Measurements from ENCODE around the gene TM9SF1. TPM values are rescaled to one million over a fixed set of nuclear protein-coding genes. Genes with fewer than 3 reads are reported as not detected.
A peak's percentile ranks its signal among the peaks of the same experiment; 100 is the strongest.

TM9SF1 gene
- total and polyA plus RNA-seq, 2 donors (not counting 1 experiment from before 2014, with no cell fraction given): 7.6 to 24.5 TPM

DNA sequence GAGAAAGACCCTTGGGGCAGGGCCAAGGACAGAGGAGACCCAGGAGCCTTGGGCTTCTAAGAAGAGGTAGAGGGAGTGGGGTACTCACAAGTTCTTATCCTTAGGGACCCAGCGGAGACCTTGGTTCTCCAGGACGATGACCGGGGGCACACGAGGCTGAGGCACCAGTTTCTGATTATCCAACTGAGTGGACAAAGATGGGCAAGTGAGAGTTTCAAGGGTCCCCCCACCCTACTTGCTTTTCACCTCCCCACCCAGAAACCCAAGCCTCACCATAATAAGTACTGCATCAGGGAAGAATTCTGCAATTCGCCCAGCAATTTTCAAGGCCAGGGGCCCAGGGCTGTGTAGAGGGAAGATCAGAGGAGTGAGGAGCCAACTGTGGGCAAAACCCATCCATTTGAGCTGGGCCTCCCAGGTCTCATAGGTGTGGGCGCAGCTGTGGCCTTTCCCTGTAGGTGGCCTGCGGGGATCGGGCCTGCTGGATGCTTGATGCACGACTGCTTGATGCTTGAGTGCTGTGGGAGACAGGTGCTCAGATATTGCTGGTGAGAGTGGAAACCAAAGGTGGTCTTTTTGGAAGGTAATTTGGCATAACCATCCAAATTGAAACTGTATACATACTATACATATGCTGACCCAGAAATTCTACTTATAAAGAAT is 55.8 kb downstream of the TM9SF1 start:
- ATAC-seq (ENCODE audit: low read depth) (no peak), DNase-seq (no peak)
- Mint-ChIP-seq H3K9me3 (ENCODE audit: insufficient read depth) (no peaks in the 10 kb centered on the region), H3K27me3 (no peaks in the 10 kb centered on the region), H3K27ac (no peak overlapping the region), H3K4me3 (peak overlapping the region; percentile 11), H3K4me1 (peaks cover 60% of the 10 kb centered on the region)
- Histone ChIP-seq H3K9me3 (ENCODE audit: control extremely low read depth in 1 of 3, control insufficient read depth in 2 of 3, insufficient read depth in 1 of 3, low read length in 2 of 3) (no peaks in the 10 kb centered on the region), H3K4me1 (ENCODE audit: control insufficient read depth in 2 of 2, insufficient read depth in 2 of 2, low read length in 2 of 2) (peaks cover 27 to 41% of the 10 kb centered on the region in 2 donors), H4K20me1 (ENCODE audit: control insufficient read depth, insufficient read depth, low read length, poor library complexity, severe bottlenecking) (peaks cover 16% of the 10 kb centered on the region), H3K9ac (ENCODE audit: low read length) (no peak overlapping the region), H3K27ac (ENCODE audit: low read length in 2 of 2) (peak overlapping the region in 1 of 2 donors; percentile 35), H3K36me3 (replicated peaks in 1 of 2; ENCODE audit: control extremely low read depth in 1 of 2, control insufficient read depth in 1 of 2, extremely low read depth in 1 of 2, insufficient read depth in 2 of 2, low read length in 1 of 2) (peaks cover 0 to 42% of the 10 kb centered on the region in 2 experiments), H2AFZ (ENCODE audit: insufficient read depth, low read depth, low read length, poor library complexity, severe bottlenecking) (no peak overlapping the region), H3K4me2 (replicated peaks; ENCODE audit: low read depth, low read length, poor library complexity, severe bottlenecking) (peak overlapping the region; percentile 14), H3K79me2 (ENCODE audit: control insufficient read depth, insufficient read depth, low read length) (peaks cover 70% of the 10 kb centered on the region), H3K4me3 (ENCODE audit: control extremely low read depth in 1 of 5, extremely low read depth in 1 of 5, insufficient read depth in 1 of 5, low read depth in 2 of 5, low read length in 4 of 5) (no peak overlapping the region), H3K27me3 (replicated peaks in 1 of 4; ENCODE audit: control extremely low read depth in 1 of 4, control insufficient read depth in 3 of 4, insufficient read depth in 4 of 4, low read length in 3 of 4) (no peaks in the 10 kb centered on the region)
- POLR2A ChIA-PET: interaction anchor here (0.6 to 1.0 kb wide), 3 partner anchors 7 to 25 kb away, joined by 3 to 4 read pairs (median 3); partner anchors contain the start of genes DCAF11, IRF9, NRL and PSME2
- CTCF ChIA-PET: interaction anchor here (2.2 to 4.6 kb wide), 2 partner anchors 22 to 31 kb away, joined by 9 to 43 read pairs; partner anchors contain the start of gene IRF9
- TF ChIP-seq, protein P1, sequence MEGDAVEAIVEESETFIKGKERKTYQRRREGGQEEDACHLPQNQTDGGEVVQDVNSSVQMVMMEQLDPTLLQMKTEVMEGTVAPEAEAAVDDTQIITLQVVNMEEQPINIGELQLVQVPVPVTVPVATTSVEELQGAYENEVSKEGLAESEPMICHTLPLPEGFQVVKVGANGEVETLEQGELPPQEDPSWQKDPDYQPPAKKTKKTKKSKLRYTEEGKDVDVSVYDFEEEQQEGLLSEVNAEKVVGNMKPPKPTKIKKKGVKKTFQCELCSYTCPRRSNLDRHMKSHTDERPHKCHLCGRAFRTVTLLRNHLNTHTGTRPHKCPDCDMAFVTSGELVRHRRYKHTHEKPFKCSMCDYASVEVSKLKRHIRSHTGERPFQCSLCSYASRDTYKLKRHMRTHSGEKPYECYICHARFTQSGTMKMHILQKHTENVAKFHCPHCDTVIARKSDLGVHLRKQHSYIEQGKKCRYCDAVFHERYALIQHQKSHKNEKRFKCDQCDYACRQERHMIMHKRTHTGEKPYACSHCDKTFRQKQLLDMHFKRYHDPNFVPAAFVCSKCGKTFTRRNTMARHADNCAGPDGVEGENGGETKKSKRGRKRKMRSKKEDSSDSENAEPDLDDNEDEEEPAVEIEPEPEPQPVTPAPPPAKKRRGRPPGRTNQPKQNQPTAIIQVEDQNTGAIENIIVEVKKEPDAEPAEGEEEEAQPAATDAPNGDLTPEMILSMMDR (IDR thresholded peaks at IDR 0.05): no peak
- no peak for TF ChIP-seq EZH2 (IDR thresholded peaks at IDR 0.05; ENCODE audit: borderline replicate concordance, insufficient read depth, low read depth, low read length, poor library complexity, severe bottlenecking)
- 96% methylated on average over 4 of the region's 9 CpGs for WGBS (ENCODE audit: insufficient coverage)
- intact Hi-C loops (cut with micrococcal nuclease): no loop called here

Small RNAs within 50 kb of the gene (small RNA-seq; reads per million reads assigned to genes)
- gene AL136295.4 (ENCODE audit: insufficient read length, low read depth, low replicate concordance): not detected
- gene CHMP4A (ENCODE audit: insufficient read length, low read depth, low replicate concordance): not detected
- gene IPO4 (ENCODE audit: insufficient read length, low read depth, low replicate concordance): not detected
- not detected for gene IRF9 (ENCODE audit: insufficient read length, low read depth, low replicate concordance)
- gene MDP1 (ENCODE audit: insufficient read length, low read depth, low replicate concordance): not detected
- gene RNA5SP383 (ENCODE audit: insufficient read length, low read depth, low replicate concordance): not detected

Other genes with a start within 250 kb of the TM9SF1 start
Only the 30 nearest of the 35 such genes appear.
- 1.0 and 1.4 TPM in 2 replicates for gene CARMIL3, start 143.4 kb downstream of the TM9SF1 start, total RNA-seq
- 2.8 and 7.2 TPM in 2 replicates for gene CARMIL3, start 143.4 kb downstream of the TM9SF1 start, polyA plus RNA-seq
- gene CPNE6, start 123.9 kb downstream of the TM9SF1 start, total RNA-seq: not detected in 2 replicates
- 0.10 TPM in 1 of 2 replicates, not detected in the other for gene CPNE6, start 123.9 kb downstream of the TM9SF1 start, polyA plus RNA-seq
- gene PCK2, start 101.1 kb downstream of the TM9SF1 start, total RNA-seq: 34.1 and 40.4 TPM in 2 replicates
- 43.6 and 58.4 TPM in 2 replicates for gene PCK2, start 101.1 kb downstream of the TM9SF1 start, polyA plus RNA-seq
- gene DCAF11, start 80.7 kb downstream of the TM9SF1 start, total RNA-seq: 84.8 and 96.3 TPM in 2 replicates
- gene DCAF11, start 80.7 kb downstream of the TM9SF1 start, polyA plus RNA-seq: 64.5 and 66.7 TPM in 2 replicates
- 8.1 and 8.8 TPM in 2 replicates for gene NRL, start 80.5 kb downstream of the TM9SF1 start, total RNA-seq
- gene NRL, start 80.5 kb downstream of the TM9SF1 start, polyA plus RNA-seq: 4.8 and 7.0 TPM in 2 replicates
- 2.6 and 3.6 TPM in 2 replicates for gene FITM1, start 64.8 kb downstream of the TM9SF1 start, total RNA-seq
- gene FITM1, start 64.8 kb downstream of the TM9SF1 start, polyA plus RNA-seq: 3.3 and 4.6 TPM in 2 replicates
- gene PSME1, start 59.2 kb downstream of the TM9SF1 start, total RNA-seq: 227 and 237 TPM in 2 replicates
- 257 and 295 TPM in 2 replicates for gene PSME1, start 59.2 kb downstream of the TM9SF1 start, polyA plus RNA-seq
- 24.7 and 26.4 TPM in 2 replicates for gene EMC9, start 53.9 kb downstream of the TM9SF1 start, total RNA-seq
- gene EMC9, start 53.9 kb downstream of the TM9SF1 start, polyA plus RNA-seq: 19.3 and 25.9 TPM in 2 replicates
- 127 and 141 TPM in 2 replicates for gene PSME2, start 48.8 kb downstream of the TM9SF1 start, total RNA-seq
- gene PSME2, start 48.8 kb downstream of the TM9SF1 start, polyA plus RNA-seq: 126 and 137 TPM in 2 replicates
- 103 and 114 TPM in 2 replicates for gene RNF31, start 47.9 kb downstream of the TM9SF1 start, total RNA-seq
- gene RNF31, start 47.9 kb downstream of the TM9SF1 start, polyA plus RNA-seq: 48.3 and 69.8 TPM in 2 replicates
- 243 and 269 TPM in 2 replicates for gene IRF9, start 34.2 kb downstream of the TM9SF1 start, total RNA-seq
- 191 and 237 TPM in 2 replicates for gene IRF9, start 34.2 kb downstream of the TM9SF1 start, polyA plus RNA-seq
- gene REC8, start 23.4 kb downstream of the TM9SF1 start, total RNA-seq: 48.4 and 62.1 TPM in 2 replicates
- gene REC8, start 23.4 kb downstream of the TM9SF1 start, polyA plus RNA-seq: 34.0 and 39.5 TPM in 2 replicates
- gene IPO4, start 6.6 kb downstream of the TM9SF1 start, total RNA-seq: 29.8 and 35.0 TPM in 2 replicates
- 26.7 and 28.3 TPM in 2 replicates for gene IPO4, start 6.6 kb downstream of the TM9SF1 start, polyA plus RNA-seq
- gene TSSK4, start 10.3 kb upstream of the TM9SF1 start, total RNA-seq: 1.7 TPM in 2 replicates
- gene TSSK4, start 10.3 kb upstream of the TM9SF1 start, polyA plus RNA-seq: 0.14 and 0.45 TPM in 2 replicates
- 102 and 103 TPM in 2 replicates for gene CHMP4A, start 18.0 kb upstream of the TM9SF1 start, total RNA-seq
- 91.2 and 95.1 TPM in 2 replicates for gene CHMP4A, start 18.0 kb upstream of the TM9SF1 start, polyA plus RNA-seq
- 11.3 and 17.0 TPM in 2 replicates for gene MDP1, start 20.6 kb upstream of the TM9SF1 start, total RNA-seq
- 22.6 and 28.1 TPM in 2 replicates for gene MDP1, start 20.6 kb upstream of the TM9SF1 start, polyA plus RNA-seq
- gene NEDD8, start 36.9 kb upstream of the TM9SF1 start, total RNA-seq: 86.6 and 98.5 TPM in 2 replicates
- gene NEDD8, start 36.9 kb upstream of the TM9SF1 start, polyA plus RNA-seq: 86.7 and 104 TPM in 2 replicates
- 58.7 and 64.3 TPM in 2 replicates for gene GMPR2, start 37.5 kb upstream of the TM9SF1 start, total RNA-seq
- 33.3 and 39.7 TPM in 2 replicates for gene GMPR2, start 37.5 kb upstream of the TM9SF1 start, polyA plus RNA-seq
- gene TINF2, start 47.2 kb upstream of the TM9SF1 start, total RNA-seq: 165 and 169 TPM in 2 replicates
- 103 and 108 TPM in 2 replicates for gene TINF2, start 47.2 kb upstream of the TM9SF1 start, polyA plus RNA-seq
- 11.4 and 11.9 TPM in 2 replicates for gene TGM1, start 67.7 kb upstream of the TM9SF1 start, total RNA-seq
- gene TGM1, start 67.7 kb upstream of the TM9SF1 start, polyA plus RNA-seq: 2.7 and 4.9 TPM in 2 replicates
- 57.9 and 70.1 TPM in 2 replicates for gene RABGGTA, start 76.2 kb upstream of the TM9SF1 start, total RNA-seq
- 134 and 159 TPM in 2 replicates for gene RABGGTA, start 76.2 kb upstream of the TM9SF1 start, polyA plus RNA-seq
- gene DHRS1, start 104.3 kb upstream of the TM9SF1 start, total RNA-seq: 42.7 and 43.7 TPM in 2 replicates
- 69.9 and 76.9 TPM in 2 replicates for gene DHRS1, start 104.3 kb upstream of the TM9SF1 start, polyA plus RNA-seq
- gene NOP9, start 104.4 kb upstream of the TM9SF1 start, total RNA-seq: 22.6 and 24.5 TPM in 2 replicates
- 9.7 and 13.7 TPM in 2 replicates for gene NOP9, start 104.4 kb upstream of the TM9SF1 start, polyA plus RNA-seq
- gene CIDEB, start 112.5 kb upstream of the TM9SF1 start, total RNA-seq: 32.8 and 34.3 TPM in 2 replicates
- 17.9 and 26.2 TPM in 2 replicates for gene CIDEB, start 112.5 kb upstream of the TM9SF1 start, polyA plus RNA-seq
- gene LTB4R2, start 114.7 kb upstream of the TM9SF1 start, total RNA-seq: 10.1 and 11.7 TPM in 2 replicates
- 9.0 and 10.7 TPM in 2 replicates for gene LTB4R2, start 114.7 kb upstream of the TM9SF1 start, polyA plus RNA-seq
- 8.8 and 9.2 TPM in 2 replicates for gene LTB4R, start 116.1 kb upstream of the TM9SF1 start, total RNA-seq
- 15.7 and 19.1 TPM in 2 replicates for gene LTB4R, start 116.1 kb upstream of the TM9SF1 start, polyA plus RNA-seq
- gene ADCY4, start 139.6 kb upstream of the TM9SF1 start, total RNA-seq: 5.8 and 7.8 TPM in 2 replicates
- 2.3 and 3.4 TPM in 2 replicates for gene ADCY4, start 139.6 kb upstream of the TM9SF1 start, polyA plus RNA-seq
- gene RIPK3, start 144.6 kb upstream of the TM9SF1 start, total RNA-seq: 76.6 and 77.6 TPM in 2 replicates
- gene RIPK3, start 144.6 kb upstream of the TM9SF1 start, polyA plus RNA-seq: 58.5 and 65.5 TPM in 2 replicates
- gene NFATC4, start 172.7 kb upstream of the TM9SF1 start, total RNA-seq: 7.6 and 7.9 TPM in 2 replicates
- 3.1 and 3.7 TPM in 2 replicates for gene NFATC4, start 172.7 kb upstream of the TM9SF1 start, polyA plus RNA-seq
- 0.29 and 0.34 TPM in 2 replicates for gene NYNRIN, start 203.6 kb upstream of the TM9SF1 start, total RNA-seq
- gene NYNRIN, start 203.6 kb upstream of the TM9SF1 start, polyA plus RNA-seq: 0.04 TPM in 2 replicates